Loucy (cell line): ENCODE data around the gene LRRK1.

Experiments used
- EZH2phosphoT487 ChIP-seq: fragments of 200-600 bp; IDR thresholded peaks from 2 replicates; pipeline ENCODE4 v1.6.1; 2018; ENCODE audit warnings: antibody characterized with exemption, mild to moderate bottlenecking, moderate library complexity, borderline replicate concordance
- TF ChIP-seq, protein P1 (sequence below): fragments of 200-600 bp; sonication (generic); conservative IDR thresholded peaks from 2 replicates; pipeline ENCODE4 v1.5.1; 2014; ENCODE audit warnings: mild to moderate bottlenecking, antibody characterized with exemption, low read length

DNA sequence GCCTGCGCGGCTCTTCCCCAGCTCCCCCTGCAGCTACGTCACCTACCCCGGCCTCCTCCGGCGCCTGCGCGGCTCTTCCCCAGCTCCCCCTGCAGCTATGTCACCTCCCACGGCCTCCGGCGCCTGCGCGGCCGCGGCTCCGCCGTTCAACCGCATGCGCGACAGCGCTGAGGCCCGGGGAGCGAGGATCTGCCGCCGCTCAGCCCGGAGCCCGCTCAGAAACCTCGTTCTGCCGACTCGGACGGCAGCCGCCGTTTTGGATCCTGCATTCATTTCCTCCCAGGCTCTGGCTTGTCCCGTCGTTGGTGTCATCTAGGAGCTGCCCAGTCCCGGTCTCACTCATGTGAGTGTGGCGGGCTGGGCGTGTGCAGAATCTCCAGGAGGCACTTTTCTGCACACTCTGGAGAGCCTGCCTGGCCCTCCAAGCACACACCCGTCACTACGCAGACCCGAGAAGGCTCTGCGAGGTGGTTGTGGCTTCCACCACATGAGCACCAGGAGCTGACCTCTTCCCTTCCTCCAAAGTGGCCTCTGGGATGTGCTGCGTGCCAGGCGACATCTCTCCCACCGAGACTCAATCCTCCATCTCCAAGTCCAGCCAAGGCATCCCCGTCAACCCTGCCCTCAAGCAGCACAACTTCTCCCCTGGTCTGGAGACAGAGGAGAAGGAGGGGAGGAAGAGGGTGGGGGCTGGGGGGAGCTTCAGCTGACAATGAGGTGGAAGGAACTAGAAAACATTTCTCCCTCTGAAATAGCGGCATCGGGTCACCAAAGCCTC is 167.4 kb downstream of the LRRK1 start:
- TF ChIP-seq, protein P1, sequence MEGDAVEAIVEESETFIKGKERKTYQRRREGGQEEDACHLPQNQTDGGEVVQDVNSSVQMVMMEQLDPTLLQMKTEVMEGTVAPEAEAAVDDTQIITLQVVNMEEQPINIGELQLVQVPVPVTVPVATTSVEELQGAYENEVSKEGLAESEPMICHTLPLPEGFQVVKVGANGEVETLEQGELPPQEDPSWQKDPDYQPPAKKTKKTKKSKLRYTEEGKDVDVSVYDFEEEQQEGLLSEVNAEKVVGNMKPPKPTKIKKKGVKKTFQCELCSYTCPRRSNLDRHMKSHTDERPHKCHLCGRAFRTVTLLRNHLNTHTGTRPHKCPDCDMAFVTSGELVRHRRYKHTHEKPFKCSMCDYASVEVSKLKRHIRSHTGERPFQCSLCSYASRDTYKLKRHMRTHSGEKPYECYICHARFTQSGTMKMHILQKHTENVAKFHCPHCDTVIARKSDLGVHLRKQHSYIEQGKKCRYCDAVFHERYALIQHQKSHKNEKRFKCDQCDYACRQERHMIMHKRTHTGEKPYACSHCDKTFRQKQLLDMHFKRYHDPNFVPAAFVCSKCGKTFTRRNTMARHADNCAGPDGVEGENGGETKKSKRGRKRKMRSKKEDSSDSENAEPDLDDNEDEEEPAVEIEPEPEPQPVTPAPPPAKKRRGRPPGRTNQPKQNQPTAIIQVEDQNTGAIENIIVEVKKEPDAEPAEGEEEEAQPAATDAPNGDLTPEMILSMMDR, result no peak
- no peak for TF ChIP-seq EZH2phosphoT487
